HepG2 (cell line): Measurements from ENCODE around the gene DOK4. TPM values are rescaled to one million over a fixed set of nuclear protein-coding genes. Genes with fewer than 3 reads are reported as not detected.

Source experiments
- FOXC1 ChIP-seq: sonication (generic); formaldehyde crosslinking; IDR thresholded peaks from 2 replicates; pipeline ENCODE4 v1.8.0; 2022; ENCODE audit warnings: mild to moderate bottlenecking, missing genetic modification reagents, borderline replicate concordance
- FOXO1 ChIP-seq: sonication (generic); formaldehyde crosslinking; IDR thresholded peaks from 2 replicates; pipeline ENCODE4 v1.4.0; 2020; ENCODE audit warnings: missing genetic modification reagents
- HNRNPH1 ChIP-seq: fragments of 200-400 bp; formaldehyde crosslinking; optimal IDR thresholded peaks from 2 replicates; pipeline ENCODE3; 2017; ENCODE audit warnings: mild to moderate bottlenecking, low read depth, low read length
- JUN ChIP-seq: sonication (generic); formaldehyde crosslinking; IDR thresholded peaks from 2 replicates; pipeline ENCODE4 v1.4.0; 2020; ENCODE audit warnings: mild to moderate bottlenecking, missing genetic modification reagents
- KLF11 ChIP-seq: IDR thresholded peaks from 2 replicates; pipeline ENCODE4 v1.6.1; 2016; ENCODE audit warnings: missing compliant biosample characterization
- KLF6 ChIP-seq: IDR thresholded peaks from 2 replicates; pipeline ENCODE4 v1.8.0; 2016; ENCODE audit warnings: missing biosample characterization, missing genetic modification reagents
- MLLT10 ChIP-seq: sonication (generic); formaldehyde crosslinking; IDR thresholded peaks from 2 replicates; pipeline ENCODE4 v1.4.0; 2020; ENCODE audit warnings: missing genetic modification reagents
- NFE2L1 ChIP-seq: sonication (generic); formaldehyde crosslinking; IDR thresholded peaks from 2 replicates; pipeline ENCODE4 v1.4.0; 2020; ENCODE audit warnings: missing genetic modification reagents, mild to moderate bottlenecking, borderline replicate concordance
- PHF21A ChIP-seq: sonication (generic); formaldehyde crosslinking; IDR thresholded peaks from 2 replicates; pipeline ENCODE4 v1.5.0; 2020; ENCODE audit warnings: mild to moderate bottlenecking, missing genetic modification reagents
- RAD51 ChIP-seq: fragments of 450-650 bp; IDR thresholded peaks from 2 replicates; pipeline ENCODE4 v1.6.1; 2016; ENCODE audit warnings: borderline replicate concordance
- RBM39 ChIP-seq: fragments of 200-400 bp; formaldehyde crosslinking; IDR thresholded peaks from one replicate; pipeline ENCODE4 v1.6.1; 2018; ENCODE audit warnings: antibody characterized with exemption, mild to moderate bottlenecking, low read depth, low read length; ENCODE audit not compliant: poor library complexity, severe bottlenecking
- ZFP62 ChIP-seq: sonication (generic); formaldehyde crosslinking; IDR thresholded peaks from 2 replicates; pipeline ENCODE4 v1.4.0; 2020; ENCODE audit warnings: missing genetic modification reagents
- ZNF136 ChIP-seq: sonication (generic); formaldehyde crosslinking; IDR thresholded peaks from 2 replicates; pipeline ENCODE4 v1.8.1; 2022; ENCODE audit warnings: low read depth, mild to moderate bottlenecking, moderate library complexity, missing genetic modification reagents
- ZNF138 ChIP-seq: sonication (generic); formaldehyde crosslinking; IDR thresholded peaks from 2 replicates; pipeline ENCODE4 v1.5.0; 2020; ENCODE audit warnings: mild to moderate bottlenecking, low read depth, missing genetic modification reagents
- ZNF260 ChIP-seq: sonication (generic); formaldehyde crosslinking; IDR thresholded peaks from 2 replicates; pipeline ENCODE4 v1.4.0; 2020; ENCODE audit warnings: missing genetic modification reagents, low read depth, mild to moderate bottlenecking, borderline replicate concordance
- ZNF614 ChIP-seq: IDR thresholded peaks from 2 replicates; pipeline ENCODE4 v1.6.1; 2018; ENCODE audit warnings: missing biosample characterization, missing genetic modification reagents, inconsistent platforms, borderline replicate concordance
- ZNF761 ChIP-seq: sonication (generic); formaldehyde crosslinking; conservative IDR thresholded peaks from 2 replicates; pipeline ENCODE4 v1.4.0; 2020; ENCODE audit warnings: mild to moderate bottlenecking, missing genetic modification reagents
- ZSCAN30 ChIP-seq: sonication (generic); formaldehyde crosslinking; IDR thresholded peaks from 2 replicates; pipeline ENCODE4 v1.5.0; 2020; ENCODE audit warnings: mild to moderate bottlenecking, missing genetic modification reagents
- polyA plus RNA-seq, 8 experiments: library from polyadenylated mRNA; depleted of rRNA in 3 of 8; stranded (reverse) in 7 of 8; unstranded in 1 of 8; fragments of >200 nt; fragmentation: Illumina TruSeq in 4 of 8; extraction: Trizol in 4 of 8; gene quantifications; 2 replicates each; pipeline versions ENCODE4 v1.2.1 to v1.2.3, GENCODE V29; 2011 to 2016; ENCODE audit warnings: low read depth in 4 of 8, missing spikeins in 1 of 8, mixed read lengths in 1 of 8; ENCODE audit not compliant: insufficient read depth in 1 of 8
- total RNA-seq, 5 experiments: library from RNA; depleted of rRNA; stranded (reverse); fragments of >200 nt; fragmentation: Illumina TruSeq; extraction: Trizol; gene quantifications; 2 replicates each; pipeline ENCODE4 v1.2.3, GENCODE V29; 2016; ENCODE audit warnings: low read depth in 1 of 5
- TF ChIP-seq, protein P1 (sequence below): sonication (generic); formaldehyde crosslinking; IDR thresholded peaks from 2 replicates; pipeline ENCODE4 v1.8.1; 2022; ENCODE audit warnings: mild to moderate bottlenecking, missing genetic modification reagents
- TF ChIP-seq, protein P2 (sequence below): sonication (generic); formaldehyde crosslinking; IDR thresholded peaks from 2 replicates; pipeline ENCODE4 v1.5.0; 2020; ENCODE audit warnings: missing genetic modification reagents
- TF ChIP-seq, protein P3 (sequence below): sonication (generic); formaldehyde crosslinking; conservative IDR thresholded peaks from 2 replicates; pipeline ENCODE4 v1.4.0; 2020; ENCODE audit warnings: missing genetic modification reagents
- TF ChIP-seq, protein P4 (sequence below): sonication (generic); formaldehyde crosslinking; conservative IDR thresholded peaks from 2 replicates; pipeline ENCODE4 v1.8.0; 2022; ENCODE audit warnings: low read depth, missing genetic modification reagents
- TF ChIP-seq, protein P5 (sequence below): sonication (generic); formaldehyde crosslinking; IDR thresholded peaks from 2 replicates; pipeline ENCODE4 v1.4.0; 2020; ENCODE audit warnings: missing genetic modification reagents, low read depth, mild to moderate bottlenecking, borderline replicate concordance

The DOK4 gene
- total and polyA plus RNA-seq, 2 of the 13 experiments (the other 11 are each of a cell fraction or from before 2014, with no cell fraction given) = 52.7 to 70.0 TPM

DNA sequence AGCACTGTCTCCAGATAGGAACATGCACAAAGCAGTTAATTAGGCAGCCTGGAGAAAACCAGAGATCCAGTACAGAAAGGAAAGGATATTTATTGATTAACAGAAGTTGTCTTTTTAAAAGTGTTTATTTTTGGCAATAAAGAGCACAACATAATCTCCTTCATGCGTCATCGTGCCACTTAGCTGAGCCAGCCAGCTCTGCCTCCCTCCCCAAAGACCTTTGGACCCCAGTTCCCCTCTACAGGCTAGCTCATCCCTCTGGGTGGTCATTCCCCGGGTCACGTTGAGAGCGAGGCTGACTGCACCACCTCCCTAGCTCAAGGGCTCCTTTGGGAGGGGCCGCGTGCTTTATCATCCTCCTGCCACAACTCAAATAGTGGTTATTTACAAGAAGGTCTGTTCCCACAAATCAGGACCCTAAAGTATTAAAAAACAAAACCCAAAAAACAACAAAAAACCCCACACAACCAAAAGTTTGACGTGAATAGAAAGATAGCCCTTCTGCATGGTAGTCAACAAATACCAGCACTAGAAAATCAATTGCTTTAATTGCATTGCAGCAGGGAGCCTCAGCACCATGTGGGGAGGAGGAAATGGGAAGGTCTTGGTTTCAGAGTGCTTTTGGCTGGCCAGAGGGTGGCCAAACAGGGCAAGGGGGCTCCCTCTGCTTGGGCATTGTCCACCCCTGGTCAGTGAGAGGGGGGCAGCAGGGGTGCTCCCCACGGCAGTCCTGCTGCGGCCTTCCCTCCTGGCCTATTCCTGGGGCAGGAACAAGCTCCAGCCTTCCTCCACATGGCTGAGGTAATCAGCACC is 14.2 kb downstream of the DOK4 start (continued):
- TF ChIP-seq JUN (CRISPR knock-in tag) (no peak; the same call in 1 of the 2 replicates), ZNF260 (CRISPR knock-in tag) (no peak), HNRNPH1 (no peak), KLF6 (CRISPR knock-in tag) (peak; percentile 76; the same call in 1 of the 2 replicates), ZFP62 (no peak), ZSCAN30 (CRISPR knock-in tag) (no peak), ZNF138 (CRISPR knock-in tag) (no peak), ZNF136 (CRISPR knock-in tag) (no peak; the same call in 1 of the 2 replicates), PHF21A (CRISPR knock-in tag) (peak; percentile 94), ZNF761 (CRISPR knock-in tag) (no peak), NFE2L1 (CRISPR knock-in tag) (no peak), MLLT10 (no peak), FOXC1 (CRISPR knock-in tag) (no peak), KLF11 (peak; percentile 68; the same call in 1 of the 2 replicates), FOXO1 (CRISPR knock-in tag) (no peak; the same call in 1 of the 2 replicates), RBM39 (no peak), RAD51 (no peak), ZNF614 (CRISPR knock-in tag) (no peak)
- TF ChIP-seq, protein P1, sequence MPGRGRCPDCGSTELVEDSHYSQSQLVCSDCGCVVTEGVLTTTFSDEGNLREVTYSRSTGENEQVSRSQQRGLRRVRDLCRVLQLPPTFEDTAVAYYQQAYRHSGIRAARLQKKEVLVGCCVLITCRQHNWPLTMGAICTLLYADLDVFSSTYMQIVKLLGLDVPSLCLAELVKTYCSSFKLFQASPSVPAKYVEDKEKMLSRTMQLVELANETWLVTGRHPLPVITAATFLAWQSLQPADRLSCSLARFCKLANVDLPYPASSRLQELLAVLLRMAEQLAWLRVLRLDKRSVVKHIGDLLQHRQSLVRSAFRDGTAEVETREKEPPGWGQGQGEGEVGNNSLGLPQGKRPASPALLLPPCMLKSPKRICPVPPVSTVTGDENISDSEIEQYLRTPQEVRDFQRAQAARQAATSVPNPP = no peak
- TF ChIP-seq, protein P2, sequence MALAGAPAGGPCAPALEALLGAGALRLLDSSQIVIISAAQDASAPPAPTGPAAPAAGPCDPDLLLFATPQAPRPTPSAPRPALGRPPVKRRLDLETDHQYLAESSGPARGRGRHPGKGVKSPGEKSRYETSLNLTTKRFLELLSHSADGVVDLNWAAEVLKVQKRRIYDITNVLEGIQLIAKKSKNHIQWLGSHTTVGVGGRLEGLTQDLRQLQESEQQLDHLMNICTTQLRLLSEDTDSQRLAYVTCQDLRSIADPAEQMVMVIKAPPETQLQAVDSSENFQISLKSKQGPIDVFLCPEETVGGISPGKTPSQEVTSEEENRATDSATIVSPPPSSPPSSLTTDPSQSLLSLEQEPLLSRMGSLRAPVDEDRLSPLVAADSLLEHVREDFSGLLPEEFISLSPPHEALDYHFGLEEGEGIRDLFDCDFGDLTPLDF = no peak
- TF ChIP-seq, protein P3, sequence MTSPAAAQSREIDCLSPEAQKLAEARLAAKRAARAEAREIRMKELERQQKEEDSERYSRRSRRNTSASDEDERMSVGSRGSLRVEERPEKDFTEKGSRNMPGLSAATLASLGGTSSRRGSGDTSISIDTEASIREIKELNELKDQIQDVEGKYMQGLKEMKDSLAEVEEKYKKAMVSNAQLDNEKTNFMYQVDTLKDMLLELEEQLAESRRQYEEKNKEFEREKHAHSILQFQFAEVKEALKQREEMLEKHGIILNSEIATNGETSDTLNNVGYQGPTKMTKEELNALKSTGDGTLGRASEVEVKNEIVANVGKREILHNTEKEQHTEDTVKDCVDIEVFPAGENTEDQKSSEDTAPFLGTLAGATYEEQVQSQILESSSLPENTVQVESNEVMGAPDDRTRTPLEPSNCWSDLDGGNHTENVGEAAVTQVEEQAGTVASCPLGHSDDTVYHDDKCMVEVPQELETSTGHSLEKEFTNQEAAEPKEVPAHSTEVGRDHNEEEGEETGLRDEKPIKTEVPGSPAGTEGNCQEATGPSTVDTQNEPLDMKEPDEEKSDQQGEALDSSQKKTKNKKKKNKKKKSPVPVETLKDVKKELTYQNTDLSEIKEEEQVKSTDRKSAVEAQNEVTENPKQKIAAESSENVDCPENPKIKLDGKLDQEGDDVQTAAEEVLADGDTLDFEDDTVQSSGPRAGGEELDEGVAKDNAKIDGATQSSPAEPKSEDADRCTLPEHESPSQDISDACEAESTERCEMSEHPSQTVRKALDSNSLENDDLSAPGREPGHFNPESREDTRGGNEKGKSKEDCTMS (CRISPR knock-in tag) = no peak
- TF ChIP-seq, protein P4, sequence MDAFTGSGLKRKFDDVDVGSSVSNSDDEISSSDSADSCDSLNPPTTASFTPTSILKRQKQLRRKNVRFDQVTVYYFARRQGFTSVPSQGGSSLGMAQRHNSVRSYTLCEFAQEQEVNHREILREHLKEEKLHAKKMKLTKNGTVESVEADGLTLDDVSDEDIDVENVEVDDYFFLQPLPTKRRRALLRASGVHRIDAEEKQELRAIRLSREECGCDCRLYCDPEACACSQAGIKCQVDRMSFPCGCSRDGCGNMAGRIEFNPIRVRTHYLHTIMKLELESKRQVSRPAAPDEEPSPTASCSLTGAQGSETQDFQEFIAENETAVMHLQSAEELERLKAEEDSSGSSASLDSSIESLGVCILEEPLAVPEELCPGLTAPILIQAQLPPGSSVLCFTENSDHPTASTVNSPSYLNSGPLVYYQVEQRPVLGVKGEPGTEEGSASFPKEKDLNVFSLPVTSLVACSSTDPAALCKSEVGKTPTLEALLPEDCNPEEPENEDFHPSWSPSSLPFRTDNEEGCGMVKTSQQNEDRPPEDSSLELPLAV = no peak
- TF ChIP-seq, protein P5, sequence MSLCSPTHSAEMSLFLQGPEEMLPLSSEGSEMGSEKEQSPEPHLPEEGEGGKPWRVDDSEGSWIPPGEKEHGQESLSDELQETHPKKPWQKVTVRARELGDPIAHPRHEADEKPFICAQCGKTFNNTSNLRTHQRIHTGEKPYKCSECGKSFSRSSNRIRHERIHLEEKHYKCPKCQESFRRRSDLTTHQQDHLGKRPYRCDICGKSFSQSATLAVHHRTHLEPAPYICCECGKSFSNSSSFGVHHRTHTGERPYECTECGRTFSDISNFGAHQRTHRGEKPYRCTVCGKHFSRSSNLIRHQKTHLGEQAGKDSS (CRISPR knock-in tag) = peak; percentile 30; the same call in 1 of the 2 replicates
